Measurements from ENCODE around the gene SPP2. TPM values are rescaled to one million over a fixed set of nuclear protein-coding genes. Genes with fewer than 3 reads are reported as not detected.

SPP2 gene
- total RNA-seq, 4 donors from 2014 or later, result 0.60 TPM; not detected in 3

Other genes with a start within 250 kb of the SPP2 start
- 1 to 10 TPM in 1 of 4 donors, under 1 TPM in 1, not detected in 2; 0.20 to 1.1 TPM for gene HJURP, start 196.2 kb upstream of the SPP2 start, total RNA-seq
- gene TRPM8, start 133.3 kb upstream of the SPP2 start, total RNA-seq, result not detected